ENCODE data around the gene WDR64.

DNA sequence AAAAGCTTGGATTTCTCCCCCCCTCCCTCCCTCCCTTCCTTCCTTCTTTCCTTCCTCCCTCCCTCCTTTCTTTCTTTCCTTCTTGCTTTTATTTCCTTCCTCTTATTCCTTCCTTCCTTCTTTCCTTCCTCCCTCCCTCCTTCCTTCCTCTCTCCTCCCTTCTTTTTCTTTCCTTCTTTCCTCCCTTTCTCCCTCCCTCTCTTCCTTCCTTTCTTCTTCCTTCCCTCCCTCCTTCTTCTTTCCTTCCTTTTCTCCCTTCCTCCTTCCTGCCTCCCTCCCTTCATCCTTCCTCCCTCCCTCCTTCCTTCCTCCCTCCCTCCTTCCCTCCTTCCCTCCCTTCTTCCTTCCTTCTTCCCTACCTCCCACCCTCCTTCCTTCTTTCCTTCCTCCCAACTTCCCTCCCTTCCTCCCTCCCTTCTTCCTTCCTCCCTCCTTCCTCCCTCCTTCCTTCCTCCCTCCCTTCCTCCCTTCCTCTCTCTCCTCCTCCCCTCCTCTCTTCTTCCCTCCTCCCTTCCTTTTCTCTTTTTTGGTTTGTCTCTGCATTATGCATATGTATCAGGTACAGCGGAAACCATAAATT is 22.8 kb downstream of the WDR64 start:
- TF ChIP-seq CTCF (IDR thresholded peaks at IDR 0.05): no peak
- no peak for TF ChIP-seq POLR2A (IDR thresholded peaks at IDR 0.05)
- no peak for TF ChIP-seq EP300 (IDR thresholded peaks at IDR 0.05)

All from upper lobe of left lung (tissue), 4 donors.